ENCODE measurements around the gene SYNE2.

GRCh38 chr14:64245491-64245890, 392.7 kb downstream of the SYNE2 start:
- TF ChIP-seq CTCF (IDR thresholded peaks at IDR 0.05; ENCODE audit: low read depth, low read length, poor library complexity, severe bottlenecking), result no peak
- no peak for TF ChIP-seq EZH2phosphoT487 (IDR thresholded peaks at IDR 0.05; ENCODE audit: borderline replicate concordance, low read length)
